T-helper 2 cell treated with Interferon-gamma antibody and Interleukin-4, amounts not matched to agents 100 ng/mL and 5 ng/mL, for 36 hours (primary cell): Measurements from ENCODE around the gene ASB1. TPM values are rescaled to one million over a fixed set of nuclear protein-coding genes. Genes with fewer than 3 reads are reported as not detected.
"Not testable (repeated sequence)": the region's sequence is repeated elsewhere in the genome, so short reads cannot be mapped to it uniquely, and the experiment has no call there.

Experiments
- intact Hi-C: fragments of 100-400 bp; cut with micrococcal nuclease; formaldehyde crosslinking; loops from one replicate; pipeline ENCODE4 v1.15.1; 2023
- total RNA-seq: library from RNA; stranded (reverse); gene quantifications from 2 replicates; pipeline ENCODE4 v1.2.3, GENCODE V29; 2022

ASB1 gene
- total RNA-seq, 1 donor from 2014 or later: 32.9 TPM

DNA sequence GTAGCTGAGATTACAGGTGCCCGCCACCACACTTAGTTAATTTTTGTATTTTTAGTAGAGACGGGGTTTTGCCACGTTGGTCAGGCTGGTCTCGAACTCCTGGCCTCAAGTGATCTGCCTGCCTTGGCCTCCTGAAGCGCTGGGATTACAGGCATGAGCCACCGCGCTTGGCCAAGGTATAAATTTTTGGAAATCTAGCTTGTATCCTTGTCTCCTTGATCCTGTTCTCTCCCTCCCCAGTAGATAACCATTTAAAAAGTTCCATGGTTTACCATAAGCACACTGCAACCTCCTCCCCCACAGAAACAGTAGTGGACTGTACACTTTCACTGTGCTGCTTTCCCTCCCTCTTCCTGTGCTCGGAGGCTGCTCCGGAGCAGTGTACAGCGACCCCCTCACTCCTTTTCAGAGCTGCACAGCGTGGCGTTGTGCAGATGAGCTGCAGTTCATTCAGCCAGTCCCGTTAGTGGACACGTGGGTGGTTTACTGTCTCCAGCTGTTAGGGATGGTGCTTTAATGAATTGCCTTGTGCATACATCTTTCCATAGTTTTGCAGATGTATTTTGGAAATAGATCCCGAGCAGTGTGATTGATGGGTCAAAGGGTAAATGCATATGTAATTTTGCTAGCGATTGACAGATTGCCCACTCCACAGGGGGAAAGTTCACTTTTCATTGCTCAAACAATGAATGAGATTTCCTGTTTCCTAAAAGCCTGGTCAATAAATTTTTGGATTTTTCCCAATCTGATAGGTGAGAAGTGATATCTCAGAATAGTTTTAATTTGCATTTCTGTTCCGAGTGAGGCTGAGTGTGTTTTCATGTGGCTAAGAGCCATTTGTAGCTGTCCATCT lies 14.8 kb downstream of the ASB1 start:
- intact Hi-C loops: no loop called here

DNA sequence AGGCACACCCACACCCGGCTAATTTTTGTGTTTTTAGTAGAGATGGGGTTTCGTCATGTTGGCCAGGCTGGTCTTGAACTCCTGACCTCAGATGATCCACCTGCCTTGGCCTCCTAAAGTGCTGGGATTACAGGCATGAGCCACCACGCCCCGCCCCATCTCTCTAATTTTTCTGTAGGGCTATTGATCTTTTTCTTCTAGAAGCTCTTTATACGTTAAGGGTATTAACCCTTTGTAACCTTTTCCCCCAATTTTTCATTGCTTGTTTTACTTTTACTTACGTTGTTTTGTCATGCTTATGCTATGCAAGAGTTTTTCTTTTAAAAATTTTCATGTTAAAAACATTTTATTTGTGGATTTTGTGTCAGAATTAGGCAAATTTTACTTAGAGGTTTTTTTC lies 15.5 kb downstream of the ASB1 start:
- intact Hi-C loops: not testable (repeated sequence)

DNA sequence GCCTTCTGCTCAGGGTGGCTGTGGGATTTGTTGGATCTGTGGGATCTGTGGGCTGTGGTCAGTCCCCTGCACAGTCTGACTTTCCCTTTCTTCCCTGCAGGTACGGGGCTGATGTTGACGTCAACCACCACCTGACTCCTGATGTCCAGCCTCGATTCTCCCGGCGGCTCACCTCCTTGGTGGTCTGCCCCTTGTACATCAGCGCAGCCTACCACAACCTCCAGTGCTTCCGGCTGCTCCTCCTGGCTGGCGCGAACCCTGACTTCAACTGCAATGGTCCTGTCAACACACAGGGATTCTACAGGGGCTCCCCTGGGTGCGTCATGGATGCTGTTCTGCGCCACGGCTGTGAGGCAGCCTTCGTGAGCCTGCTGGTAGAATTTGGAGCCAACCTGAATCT lies 17.5 kb downstream of the ASB1 start:
- intact Hi-C loops: no loop called here

DNA sequence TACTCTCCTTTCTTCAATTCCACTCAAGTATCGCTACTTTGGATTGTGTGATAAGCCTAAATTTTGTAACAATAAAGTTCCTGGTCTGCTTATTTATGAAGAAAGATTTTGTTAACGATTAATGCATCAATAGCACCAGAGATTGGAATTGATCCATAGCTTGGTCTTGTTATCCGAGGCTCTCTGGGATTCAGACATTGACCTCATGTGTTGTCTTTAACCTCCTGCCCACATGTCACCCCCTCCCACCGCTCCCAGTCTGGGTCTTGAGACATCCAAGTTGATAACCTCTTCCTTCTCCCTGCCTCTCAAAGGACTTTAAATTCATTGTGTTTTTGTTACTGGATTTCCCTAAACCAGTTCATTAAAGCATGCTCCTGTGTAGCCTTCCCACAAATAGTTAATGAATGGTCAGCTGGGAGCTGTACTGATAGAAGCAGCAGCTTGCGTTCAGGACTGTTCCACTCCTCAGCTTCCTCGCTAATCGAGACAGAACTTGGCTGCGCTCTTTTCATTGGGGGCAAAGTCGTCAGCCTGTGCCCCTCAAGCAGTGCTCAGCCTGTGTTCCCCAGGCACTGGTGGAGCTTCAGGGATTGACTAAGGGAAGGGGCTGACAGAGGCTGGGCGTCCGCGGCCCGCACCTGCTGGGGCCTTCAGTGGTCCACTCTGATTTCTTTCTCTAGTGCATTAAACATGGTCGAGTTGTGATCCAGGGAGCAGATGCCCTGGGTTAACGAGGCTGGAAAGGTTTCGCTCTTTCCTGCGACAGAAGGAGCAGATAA lies 18.9 kb downstream of the ASB1 start:
- intact Hi-C loops: no loop called here

DNA sequence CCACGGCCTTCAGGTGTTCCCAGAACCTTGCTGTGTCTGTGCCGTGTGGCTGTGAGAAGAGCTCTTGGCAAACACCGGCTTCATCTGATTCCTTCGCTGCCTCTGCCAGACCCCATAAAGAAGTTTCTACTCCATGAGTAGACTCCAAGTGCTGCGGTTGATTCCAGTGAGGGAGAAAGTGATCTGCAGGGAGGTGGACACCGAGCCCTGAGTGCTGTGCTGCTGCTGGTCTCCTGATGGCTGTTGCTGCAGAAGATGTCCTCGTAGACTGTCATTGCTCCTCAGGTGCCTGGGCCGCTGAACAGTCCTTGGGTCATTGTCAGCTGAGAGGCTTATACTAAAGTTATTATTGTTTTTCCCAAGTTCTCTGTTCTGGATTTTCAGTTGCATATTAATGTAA lies 19.6 kb downstream of the ASB1 start:
- intact Hi-C loops: no loop called here

DNA sequence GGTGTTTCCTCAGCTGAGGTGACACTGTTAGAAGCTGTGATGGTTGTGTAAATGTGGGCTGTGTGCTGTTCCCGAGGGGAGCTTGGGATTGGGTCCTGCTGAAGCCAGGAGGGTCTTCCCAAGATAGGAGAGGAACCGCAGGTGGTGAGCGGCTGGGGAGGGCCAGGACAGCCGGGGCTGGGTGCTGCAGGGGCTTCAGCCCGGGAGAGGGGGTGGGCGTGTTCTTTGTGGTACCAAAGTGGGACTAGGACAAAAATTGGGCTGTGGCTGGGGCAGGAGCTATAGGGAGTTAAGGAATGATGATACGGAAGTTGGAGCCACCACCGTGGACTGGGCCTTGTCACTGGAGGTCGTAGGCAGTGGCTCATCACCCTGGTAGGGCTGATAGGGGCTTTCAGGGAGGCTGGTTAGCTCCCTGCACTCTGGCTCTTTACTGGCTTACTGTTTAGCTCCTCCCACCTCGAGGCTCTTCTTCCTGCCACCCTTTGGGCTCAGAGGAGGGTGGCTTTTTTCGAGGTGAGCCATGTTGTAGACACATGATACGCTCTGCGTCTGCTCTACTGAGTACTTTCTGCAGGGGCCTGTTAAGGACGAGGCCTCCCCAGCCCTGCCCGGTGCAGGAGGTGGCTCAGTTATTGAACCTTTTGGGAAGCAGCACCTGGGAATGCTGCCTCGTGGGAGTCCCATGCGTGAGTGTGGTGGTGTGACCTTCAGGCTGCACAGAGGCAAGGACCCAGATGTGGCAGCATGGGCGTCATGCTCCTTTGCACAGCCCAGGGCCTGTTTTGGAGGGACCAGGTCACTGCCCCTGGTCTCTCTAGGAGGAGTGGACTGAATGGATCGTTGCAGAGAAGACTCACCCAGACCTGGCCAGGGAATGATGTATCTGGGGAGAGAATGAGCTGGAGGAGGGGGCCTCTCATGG lies 21.6 kb downstream of the ASB1 start:
- intact Hi-C loops: no loop called here

DNA sequence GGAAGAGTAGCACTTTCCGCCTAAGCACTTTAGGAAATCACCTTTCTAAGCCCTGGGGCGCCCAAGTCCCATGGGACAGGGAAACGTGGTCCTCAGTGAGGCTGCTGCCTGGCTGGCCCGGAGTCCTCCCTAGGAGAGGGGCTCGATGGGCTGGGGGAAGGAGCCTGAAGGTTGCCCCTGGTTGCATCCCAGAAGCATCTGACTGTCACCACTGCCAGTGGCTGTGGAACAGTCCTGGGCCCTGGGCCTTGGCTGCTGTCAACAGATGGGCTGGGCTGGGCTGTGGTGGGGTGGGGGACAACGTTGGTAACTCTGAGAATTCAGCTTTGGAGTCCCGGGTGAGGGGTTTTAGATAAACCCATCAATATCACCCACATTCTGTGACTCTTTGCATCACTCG lies 22.5 kb downstream of the ASB1 start:
- intact Hi-C loops: no loop called here

DNA sequence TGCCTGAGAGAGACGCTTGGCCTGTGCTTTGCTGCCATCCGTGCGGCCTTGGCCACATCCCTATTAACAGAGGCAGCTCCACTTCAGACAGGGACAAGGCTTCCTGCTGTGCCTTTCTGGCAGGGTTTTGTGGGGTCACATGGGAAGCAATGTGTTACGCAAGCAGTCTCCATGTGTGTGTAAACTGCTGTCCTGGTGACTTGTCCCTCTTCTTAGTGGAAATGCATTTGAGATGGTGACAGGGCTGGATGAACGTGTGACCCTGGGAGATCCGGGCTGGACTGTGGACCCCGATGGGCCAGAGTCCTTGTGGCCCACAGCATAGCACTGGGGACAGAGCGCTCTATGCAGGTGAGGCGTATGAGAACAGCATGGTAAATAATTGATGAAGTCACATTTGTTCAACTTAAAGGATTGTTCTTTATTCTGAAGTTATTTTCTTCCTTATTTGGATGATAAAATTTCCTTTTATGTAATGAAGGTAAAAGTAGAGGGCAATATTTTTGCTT lies 23.2 kb downstream of the ASB1 start:
- intact Hi-C loops: no loop called here

DNA sequence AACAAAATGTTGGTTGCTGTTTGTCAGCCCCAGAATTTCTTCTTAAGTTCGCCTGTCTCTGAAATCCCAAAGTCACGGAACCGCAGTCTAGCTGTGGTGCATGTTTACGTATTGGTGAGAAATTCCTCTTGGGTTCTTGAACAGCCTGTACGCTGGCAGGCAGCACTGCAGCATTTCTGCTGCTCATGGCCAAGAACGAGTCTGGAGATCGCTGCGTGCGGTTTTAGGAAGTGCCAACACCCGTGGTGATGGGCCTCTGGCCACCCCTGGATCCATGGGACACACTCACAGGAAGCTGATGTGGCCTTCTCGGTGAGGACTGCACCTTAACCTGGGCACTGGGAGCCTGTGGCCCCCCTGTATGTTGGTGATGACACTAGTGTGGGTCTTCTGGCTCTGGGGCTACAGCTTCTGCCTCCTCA lies 23.7 kb downstream of the ASB1 start:
- intact Hi-C loops: no loop called here

DNA sequence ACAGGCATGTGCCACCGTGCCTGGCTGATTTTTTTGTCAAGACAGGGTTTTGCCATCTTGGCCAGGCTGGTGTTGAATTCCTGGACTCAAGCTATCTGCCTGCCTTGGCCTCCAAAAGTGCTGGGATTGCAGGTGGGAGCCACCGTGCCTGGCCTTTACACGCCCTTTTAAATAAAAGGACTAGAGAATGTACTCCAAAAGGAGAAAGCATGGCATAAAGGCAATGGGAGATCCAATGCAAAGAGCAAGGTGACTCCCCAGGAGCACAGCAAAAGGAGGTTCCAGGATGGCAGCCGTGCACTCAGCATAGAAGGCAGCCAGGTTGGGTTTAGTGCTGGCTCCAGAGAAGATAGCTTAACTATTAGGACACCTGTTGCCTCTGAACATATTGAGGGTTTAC lies 27.1 kb downstream of the ASB1 start:
- intact Hi-C loops: no loop called here

DNA sequence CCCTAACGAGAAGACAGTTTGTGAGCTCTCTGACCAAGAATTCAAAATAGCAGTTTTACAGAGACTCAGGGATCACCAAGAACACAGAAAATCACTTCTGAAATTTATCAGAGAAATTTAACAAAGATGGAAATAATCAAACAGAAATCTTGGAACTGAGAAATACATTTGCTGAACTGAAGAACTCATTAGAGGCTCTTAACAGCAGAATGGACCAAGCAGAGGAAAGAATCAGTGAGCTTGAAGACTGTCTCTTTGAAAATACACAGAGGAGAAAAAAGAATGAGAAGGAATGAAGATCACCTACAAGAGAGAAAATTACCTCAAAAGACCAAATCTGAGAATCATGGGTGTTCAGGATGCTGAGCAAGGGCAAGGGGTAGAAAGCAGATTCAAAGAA lies 29.7 kb downstream of the ASB1 start:
- intact Hi-C loops: no loop called here

DNA sequence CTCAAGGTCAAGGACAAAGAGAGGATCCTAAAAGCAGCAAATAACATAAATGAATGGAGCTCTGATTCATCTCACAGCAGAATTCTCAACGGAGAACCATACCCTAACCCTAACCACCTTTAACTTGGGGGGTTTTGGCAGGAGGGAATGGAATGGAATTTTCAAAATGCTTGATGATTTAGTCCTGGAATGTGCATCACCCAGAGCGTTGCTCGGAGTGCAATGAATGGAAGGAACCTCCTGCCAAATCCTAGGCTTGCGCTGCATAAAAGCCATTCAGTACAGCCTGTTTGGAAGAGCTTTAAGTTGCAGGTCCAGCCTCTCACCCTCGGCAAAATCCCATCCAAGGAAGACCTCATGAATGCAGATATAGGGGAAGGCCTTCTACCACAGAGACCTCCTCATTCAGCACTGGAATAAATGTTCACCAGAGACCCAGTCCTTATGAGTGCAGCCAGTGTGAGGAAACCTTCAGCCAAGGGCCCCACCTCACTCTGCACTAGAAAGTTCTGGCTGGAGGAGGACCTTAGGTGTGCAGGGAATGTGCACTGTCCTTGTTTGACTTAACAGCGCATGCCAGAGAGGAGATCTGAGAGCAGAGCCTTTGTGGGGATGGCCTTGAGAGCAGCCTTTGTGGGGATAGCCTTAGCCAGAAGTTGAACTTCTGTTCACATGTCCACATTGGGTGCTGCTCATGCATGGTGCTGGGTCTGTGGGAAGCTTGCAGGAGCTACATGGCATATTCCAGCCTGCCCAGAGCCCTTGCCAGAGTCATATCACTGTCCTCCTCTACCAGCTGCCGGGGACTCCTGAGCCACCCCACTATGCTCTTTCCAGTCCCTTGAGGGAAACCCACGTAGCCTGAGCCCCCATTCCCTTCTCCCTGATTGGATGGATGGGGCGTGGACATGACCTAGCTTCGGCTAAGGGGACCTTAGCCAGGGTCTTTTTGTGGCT lies 30.5 kb downstream of the ASB1 start:
- intact Hi-C loops: no loop called here

DNA sequence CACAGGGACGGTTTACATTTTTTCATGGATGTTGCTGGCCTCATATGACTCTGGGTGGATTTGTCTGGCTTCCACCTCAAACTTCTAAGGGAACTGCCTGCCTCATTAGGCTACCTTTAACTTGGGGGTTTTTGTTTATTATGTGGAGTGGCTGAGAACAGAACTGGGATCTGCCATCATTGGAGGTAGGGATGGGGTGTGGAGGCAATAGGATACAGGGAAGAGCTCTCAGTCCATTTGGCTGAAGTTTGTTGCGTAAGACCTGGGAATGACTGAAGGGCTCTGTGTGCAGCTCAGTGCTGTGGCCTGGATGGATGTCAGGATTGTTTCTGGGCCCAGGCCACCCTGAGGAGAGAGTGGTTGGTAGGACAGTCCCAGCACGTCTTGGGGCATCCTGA lies 31.2 kb downstream of the ASB1 start:
- intact Hi-C loops: no loop called here

DNA sequence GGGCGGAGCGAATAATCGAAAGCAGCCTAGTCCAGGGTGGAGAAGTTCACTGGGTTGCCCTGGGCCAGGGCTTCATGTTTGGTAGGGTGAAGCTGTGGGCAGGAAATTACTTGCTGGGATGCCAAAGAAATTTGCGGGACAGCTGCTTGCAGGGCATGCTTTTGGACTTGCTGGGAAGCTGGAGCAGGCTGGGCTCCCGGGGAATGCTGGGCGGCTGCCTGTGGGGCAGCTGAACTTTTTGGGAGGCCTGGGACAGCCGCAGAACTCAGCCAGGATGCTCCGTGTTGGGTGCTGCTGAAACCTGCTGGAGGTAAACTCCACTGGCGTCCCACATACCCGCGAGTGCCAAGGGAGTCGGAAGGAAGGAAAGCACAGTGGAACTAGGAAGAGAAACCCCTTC lies 31.9 kb downstream of the ASB1 start:
- intact Hi-C loops: no loop called here

DNA sequence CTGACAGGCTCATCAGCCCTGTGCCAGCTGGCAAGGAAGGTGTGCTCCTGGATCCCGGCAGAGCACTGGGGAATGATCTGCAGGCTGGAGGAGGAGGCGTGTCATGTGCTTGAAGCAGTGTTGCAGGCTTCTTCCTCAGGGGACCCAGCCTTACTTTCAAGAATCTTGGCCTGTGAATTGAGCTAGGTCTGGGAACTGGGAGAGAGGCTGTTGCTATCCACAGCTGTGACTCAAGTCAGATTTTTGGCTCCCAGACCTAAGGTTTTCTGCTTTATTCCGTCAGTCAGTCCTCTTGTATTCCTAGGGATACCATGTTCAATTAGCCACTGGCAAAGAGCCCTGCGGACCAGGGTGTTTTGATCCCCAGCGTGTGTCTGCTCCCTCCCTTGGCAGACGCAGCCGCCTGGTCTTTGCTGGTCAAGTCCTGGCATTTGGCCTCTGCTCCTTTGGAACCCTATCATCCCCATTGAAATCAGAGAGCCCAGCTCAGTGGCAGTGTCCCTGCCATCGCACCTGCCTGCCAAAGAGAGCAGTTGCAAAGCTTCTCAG lies 32.4 kb downstream of the ASB1 start:
- intact Hi-C loops: no loop called here

DNA sequence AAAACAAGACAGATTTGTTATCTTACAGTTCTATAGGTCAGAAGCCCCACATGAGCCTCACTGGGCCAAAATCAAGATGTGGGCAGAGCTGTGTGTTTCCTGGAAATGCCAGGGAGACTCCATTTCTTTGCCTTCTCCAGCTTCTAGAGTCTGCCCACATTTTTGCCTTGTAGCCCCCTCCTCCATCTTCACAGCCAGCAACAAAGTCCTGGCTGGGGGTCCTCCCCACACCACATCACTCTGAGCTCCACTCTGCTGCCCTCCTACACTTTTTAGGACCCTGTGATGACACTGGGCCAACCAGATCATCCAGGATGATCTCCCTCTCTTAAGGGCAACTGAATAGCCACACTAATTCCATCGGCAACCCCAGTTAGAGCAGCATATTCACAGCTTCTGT lies 34.3 kb downstream of the ASB1 start:
- intact Hi-C loops: no loop called here

DNA sequence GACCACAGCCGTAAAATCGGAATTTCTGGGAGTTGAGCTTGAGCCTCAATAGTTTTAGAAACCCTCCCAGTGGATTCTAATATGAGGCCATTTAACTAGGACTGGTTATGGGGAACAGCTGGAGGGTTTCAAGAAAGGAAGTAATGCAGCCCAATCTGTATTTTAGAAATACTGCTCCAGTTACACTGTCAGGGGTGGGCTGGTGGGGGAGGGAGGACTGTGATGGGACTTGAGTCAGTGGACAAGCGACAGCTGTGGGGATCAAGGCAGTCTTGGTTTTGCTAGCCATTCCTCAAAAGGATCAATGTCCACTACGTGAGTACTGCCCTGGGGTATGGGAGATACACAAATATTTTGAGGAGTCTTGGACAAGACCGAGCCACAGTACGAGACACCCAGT lies 34.8 kb downstream of the ASB1 start:
- intact Hi-C loops: no loop called here

DNA sequence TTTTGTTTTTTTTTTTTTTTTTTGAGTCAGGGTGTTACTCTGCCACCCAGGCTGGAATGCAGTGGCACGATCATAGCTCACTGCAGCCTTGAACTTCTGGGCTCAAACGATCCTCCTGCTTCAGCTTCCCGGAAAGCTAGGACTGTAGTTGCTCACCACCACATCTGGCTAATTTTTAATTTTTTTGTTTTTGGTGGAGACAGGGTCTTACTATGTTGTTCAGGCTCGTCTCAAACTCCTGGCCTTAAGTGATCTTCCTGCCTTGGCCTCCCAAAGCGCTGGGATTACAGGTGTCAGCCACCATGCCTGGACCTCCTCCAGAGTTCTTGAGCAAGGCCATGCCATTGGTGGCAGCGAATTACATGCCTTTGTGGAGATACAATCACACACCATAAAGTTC lies 35.2 kb downstream of the ASB1 start:
- intact Hi-C loops: loop anchor here (1.0 kb wide), 1 partner anchor 91 kb away; no protein-coding TSS in a partner anchor

DNA sequence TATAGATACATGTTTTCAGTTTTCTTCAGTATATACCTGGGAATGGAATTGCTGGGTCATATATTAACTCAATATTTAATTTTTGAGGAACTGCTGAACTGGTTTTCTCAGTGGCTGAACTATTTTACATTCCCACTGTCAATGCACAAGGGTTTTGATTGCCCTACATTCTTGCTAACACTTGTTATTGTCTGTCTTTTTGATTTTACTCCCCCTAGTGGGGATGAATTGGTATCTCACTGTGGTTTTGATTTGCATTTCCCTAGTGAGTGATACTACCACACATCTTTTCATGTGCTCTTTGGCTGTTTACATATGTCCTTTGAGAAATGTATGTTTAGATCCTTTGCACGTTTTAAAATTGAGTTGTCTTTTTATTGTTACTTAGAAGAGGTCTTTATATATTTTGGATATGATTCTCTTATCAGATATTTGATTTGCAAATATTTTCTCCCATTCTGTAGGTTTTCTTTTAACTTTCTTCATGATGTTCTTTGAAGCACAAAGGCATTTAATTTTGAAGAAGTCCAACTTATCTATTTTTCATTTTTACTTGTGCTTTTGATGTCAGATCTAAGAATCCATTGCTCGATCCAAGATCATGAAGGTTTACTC lies 36.2 kb downstream of the ASB1 start:
- intact Hi-C loops: loop anchor here (1.0 kb wide), 2 partner anchors 92 to 106 kb away; no protein-coding TSS in a partner anchor
